Measurements from ENCODE around the gene KCNN1.
A peak's percentile ranks its signal among the peaks of the same experiment; 100 is the strongest.
"Not testable (repeated sequence)": the region's sequence is repeated elsewhere in the genome, so short reads cannot be mapped to it uniquely, and the experiment has no call there.

The KCNN1 gene

GRCh38 chr19:17966550-17967256, at the start of gene KCNN1:
KCNN1 (plus strand) TSS chr19:17967107; CDS start chr19:17973889, 6,782 bp downstream.
- peak in 21 of 58 donors; percentile 2 to 60 (median 20) for DNase-seq

GRCh38 chr19:17918151-17918550, 48.8 kb upstream of the KCNN1 start:
- DNase-seq, result not testable (repeated sequence)

- not testable (repeated sequence) for DNase-seq
Observed at GRCh38 chr19:17919122-17919521, 47.8 kb upstream of the KCNN1 start.

DNA sequence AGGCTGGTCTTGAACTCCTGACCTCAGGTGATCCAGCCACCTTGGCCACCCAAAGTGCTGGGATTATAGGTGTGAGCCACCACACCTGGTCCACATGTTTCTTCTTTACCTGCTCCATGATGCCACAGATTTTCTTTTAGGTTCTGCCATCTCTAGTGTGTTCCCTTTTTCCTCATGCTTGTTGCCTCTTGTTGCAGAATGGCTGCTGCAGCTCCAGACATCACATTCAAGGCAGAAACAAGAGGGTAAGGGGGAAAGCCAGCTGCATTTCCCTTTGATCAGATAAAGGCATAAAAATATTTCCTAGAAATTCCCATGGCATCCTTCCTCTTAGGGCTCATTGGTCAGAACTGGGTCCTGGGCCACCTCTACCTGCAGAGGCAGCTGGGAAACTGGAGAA, 46.4 kb upstream of the KCNN1 start:
- no peak for DNase-seq

- DNase-seq, result no peak
Observed at GRCh38 chr19:17922138-17922537, 44.8 kb upstream of the KCNN1 start.

DNA sequence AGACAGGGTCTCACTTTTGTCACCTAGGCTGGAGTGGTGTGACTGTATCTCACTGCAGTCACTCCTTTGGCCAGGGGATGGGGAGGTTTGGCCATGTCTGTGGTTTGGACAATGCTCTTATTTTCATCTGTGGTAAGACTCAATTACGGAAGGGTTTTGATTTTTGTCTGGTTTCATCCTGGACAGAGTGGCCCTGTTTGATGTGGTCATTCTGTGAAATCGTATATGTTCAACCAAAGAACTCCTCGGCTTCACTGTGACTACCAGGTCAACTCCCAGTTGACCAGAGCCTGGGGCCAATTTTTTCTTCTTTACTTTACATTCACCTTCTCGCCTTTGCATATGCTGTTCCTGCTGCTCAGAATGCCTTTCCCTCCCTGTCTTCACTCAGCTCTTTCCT, 40.9 kb upstream of the KCNN1 start:
- no peak for DNase-seq

DNA sequence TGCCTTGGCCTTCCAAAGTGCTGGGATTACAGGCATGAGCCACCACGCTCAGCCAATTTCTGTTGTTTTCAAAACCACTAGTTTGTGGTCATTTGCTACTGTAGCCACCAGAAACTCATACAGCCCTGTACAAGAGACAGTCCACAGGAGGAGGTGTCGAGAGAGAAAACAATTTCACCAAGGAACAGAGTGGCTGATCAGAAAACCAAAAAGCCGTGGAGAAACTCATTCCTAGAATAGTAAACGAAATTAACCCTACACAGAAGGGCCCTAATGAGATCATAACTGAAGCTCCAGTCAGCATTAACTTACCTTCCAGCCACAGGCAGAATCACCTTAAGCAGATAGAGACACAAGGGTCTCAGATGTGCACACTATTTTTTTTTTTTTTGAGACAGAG, 37.9 kb upstream of the KCNN1 start:
- DNase-seq, result no peak

GRCh38 chr19:17931532-17932191, 35.2 kb upstream of the KCNN1 start:
- no peak for DNase-seq

- peak; percentile 51 to 94 (median 85) for DNase-seq
Observed at GRCh38 chr19:17932485-17933338, 34.2 kb upstream of the KCNN1 start, which contains the start of gene CCDC124. CCDC124 (plus strand) TSS chr19:17933015; CDS start chr19:17936421, 3,406 bp downstream.

DNA sequence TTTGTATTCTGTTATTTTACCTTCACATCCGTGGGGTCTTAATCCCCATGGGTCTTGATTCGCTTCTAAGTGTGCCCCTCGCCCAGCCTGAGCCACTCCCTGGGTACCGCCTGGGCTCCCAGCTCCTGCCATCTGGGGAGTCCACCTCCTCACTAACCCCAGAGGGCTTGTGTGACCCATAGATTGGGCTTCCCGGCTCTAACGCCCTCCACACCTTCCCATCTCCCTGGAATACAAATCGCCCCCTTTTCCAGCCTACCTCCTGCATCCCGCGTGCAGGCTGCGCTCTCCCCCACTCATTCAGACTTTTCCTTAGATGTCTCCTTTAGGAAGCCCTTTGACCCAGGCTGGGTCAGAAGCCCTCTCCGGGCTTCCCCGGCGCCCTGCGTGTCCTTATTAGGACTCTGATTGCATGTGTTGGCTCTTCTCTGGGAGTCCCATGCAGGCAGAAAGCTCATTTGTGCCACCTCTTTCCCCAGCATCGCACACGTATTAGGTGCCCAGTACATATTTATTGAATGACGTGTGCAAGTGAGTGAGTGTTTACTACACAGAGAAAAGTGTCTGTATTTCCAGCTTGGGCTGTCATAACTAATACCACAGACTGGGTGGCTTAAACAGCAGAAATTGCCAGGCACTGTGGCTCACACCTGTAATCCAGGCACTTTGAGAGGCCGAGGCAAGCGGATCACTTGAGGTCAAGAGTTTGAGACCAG, 33.3 kb upstream of the KCNN1 start:
- no peak for DNase-seq

DNA sequence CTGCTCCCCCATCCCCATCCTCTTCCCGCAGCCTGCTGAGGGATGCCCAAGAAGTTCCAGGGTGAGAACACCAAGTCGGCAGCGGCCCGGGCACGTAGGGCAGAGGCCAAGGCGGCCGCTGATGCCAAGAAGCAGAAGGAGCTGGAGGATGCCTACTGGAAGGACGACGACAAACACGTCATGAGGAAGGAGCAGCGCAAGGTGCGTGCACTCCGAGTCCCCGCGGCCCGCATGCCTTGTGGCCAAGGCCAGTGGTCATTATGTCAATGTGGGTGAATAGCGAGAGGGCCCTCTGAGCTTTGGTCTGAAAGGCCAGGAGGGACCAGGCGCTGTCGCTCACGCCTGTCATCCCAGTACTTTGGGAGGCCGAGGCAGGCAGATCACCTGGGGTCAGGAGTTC, 30.5 kb upstream of the KCNN1 start:
- no peak for DNase-seq

GRCh38 chr19:17937371-17937900, 29.5 kb upstream of the KCNN1 start:
- DNase-seq, result no peak

DNA sequence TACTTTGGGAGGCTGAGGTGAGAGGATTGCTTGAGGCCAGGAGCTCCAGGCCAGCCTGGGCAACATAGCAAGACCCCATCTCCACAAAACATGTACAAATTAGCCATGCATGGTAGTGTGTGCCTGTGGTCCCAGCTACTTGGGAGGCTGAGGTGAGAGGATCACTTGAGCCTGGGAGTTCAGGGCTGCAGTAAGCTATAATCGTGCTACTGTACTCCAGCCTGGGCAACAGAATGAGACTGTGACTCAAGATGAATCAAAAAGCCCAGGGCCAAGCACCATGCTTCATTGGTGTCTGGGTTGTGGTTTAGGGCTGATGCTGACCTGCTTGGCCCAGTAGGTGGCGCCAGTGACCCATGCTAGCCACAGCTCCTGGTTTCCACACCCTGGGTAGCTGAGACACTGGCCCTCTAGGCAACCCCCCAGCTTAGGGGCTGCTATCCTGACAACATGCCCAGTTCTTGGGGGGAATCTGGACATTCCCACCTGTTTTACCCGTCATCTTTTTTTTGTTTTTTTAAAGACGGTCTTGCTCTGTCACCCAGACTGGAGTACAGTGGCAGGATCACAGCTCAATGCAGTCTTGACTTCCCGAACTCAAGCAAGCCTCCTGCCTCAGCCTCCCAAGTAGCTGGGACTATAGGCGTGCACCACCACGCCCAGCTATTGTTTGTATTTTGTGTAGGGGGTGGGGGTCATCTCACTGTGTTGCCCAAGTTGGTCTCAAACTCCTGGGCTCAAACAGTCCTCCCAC, 28.6 kb upstream of the KCNN1 start:
- peak in 56 of 58 donors; percentile 8 to 86 (median 54) for DNase-seq

GRCh38 chr19:17942181-17942580, 24.7 kb upstream of the KCNN1 start:
- peak in 3 of 58 donors; percentile 25 to 31 (median 28) for DNase-seq

- peak in 3 of 58 donors; percentile 36 to 41 (median 38) for DNase-seq
Observed at GRCh38 chr19:17942582-17943273, 24.2 kb upstream of the KCNN1 start.

- DNase-seq, result peak in 17 of 58 donors; percentile 16 to 62 (median 31)
Observed at GRCh38 chr19:17943274-17944221, 23.4 kb upstream of the KCNN1 start.

GRCh38 chr19:17944301-17944700, 22.6 kb upstream of the KCNN1 start:
- peak in 24 of 58 donors; percentile 5 to 66 (median 28) for DNase-seq

Measured in anterior cingulate cortex (tissue), 58 donors.